ENCODE results near the gene RIT1.

RIT1 gene

DNA sequence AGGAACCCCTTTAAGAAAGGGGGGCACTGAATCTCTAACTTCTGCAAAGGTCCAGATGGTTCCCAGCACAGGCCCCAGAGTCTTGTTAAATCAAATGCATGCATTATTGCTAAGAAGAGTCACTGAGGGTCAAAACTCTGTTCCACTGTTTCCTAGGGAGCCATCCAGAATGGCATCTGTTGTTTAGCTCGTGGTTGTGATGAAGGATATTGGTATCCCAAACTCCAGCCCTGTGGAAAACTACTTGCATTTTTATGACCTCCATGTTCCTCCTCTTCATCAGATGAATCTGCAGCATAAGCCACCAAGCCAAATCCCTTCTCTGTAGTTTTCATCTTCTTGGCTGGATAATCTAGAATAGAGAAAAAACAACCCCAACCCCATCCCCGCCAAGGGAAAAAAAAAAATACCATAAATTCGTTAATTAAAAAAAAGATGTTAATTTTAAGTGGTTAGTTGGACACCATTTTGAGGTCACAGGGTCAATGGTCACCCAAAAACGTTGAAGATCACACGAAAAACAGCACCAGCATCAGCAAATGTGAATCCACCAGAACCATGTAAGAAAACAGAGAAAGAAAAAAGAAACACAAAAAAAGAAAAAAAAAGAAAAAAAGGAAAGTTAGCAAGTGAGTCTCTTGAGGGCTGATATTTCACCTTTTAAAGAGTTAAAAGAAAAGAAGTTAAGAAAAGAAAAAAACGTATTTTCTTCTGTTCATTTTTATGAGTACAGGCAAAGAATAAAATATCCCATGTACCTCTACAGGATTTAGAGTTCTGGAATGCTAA lies 3.0 kb upstream of the RIT1 start:
- peaks cover 25% of the 10 kb centered on the region for H3K79me2 ChIP-seq (ENCODE audit: control insufficient read depth, low read length)
- no peak for TF ChIP-seq EZH2phosphoT487 (IDR thresholded peaks at IDR 0.05; ENCODE audit: borderline replicate concordance, low read length)
- TF ChIP-seq, protein P1, sequence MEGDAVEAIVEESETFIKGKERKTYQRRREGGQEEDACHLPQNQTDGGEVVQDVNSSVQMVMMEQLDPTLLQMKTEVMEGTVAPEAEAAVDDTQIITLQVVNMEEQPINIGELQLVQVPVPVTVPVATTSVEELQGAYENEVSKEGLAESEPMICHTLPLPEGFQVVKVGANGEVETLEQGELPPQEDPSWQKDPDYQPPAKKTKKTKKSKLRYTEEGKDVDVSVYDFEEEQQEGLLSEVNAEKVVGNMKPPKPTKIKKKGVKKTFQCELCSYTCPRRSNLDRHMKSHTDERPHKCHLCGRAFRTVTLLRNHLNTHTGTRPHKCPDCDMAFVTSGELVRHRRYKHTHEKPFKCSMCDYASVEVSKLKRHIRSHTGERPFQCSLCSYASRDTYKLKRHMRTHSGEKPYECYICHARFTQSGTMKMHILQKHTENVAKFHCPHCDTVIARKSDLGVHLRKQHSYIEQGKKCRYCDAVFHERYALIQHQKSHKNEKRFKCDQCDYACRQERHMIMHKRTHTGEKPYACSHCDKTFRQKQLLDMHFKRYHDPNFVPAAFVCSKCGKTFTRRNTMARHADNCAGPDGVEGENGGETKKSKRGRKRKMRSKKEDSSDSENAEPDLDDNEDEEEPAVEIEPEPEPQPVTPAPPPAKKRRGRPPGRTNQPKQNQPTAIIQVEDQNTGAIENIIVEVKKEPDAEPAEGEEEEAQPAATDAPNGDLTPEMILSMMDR (IDR thresholded peaks at IDR 0.05; ENCODE audit: low read depth, low read length, poor library complexity, severe bottlenecking) = no peak
- no peaks in the 10 kb centered on the region for H3K9me2 ChIP-seq (replicated peaks; ENCODE audit: control insufficient read depth, low read length)
- no peak overlapping the region for H3K27ac ChIP-seq (ENCODE audit: low read depth, low read length)
- peaks cover 94% of the 10 kb centered on the region for H3K36me3 ChIP-seq (ENCODE audit: control insufficient read depth, low read length)
- peaks cover 62% of the 10 kb centered on the region for H3F3A ChIP-seq (ENCODE audit: control insufficient read depth, insufficient read depth)
- no peak overlapping the region for H3K4me3 ChIP-seq (ENCODE audit: low read length)
- H3K27me3 ChIP-seq (ENCODE audit: control insufficient read depth, low read length) = no peaks in the 10 kb centered on the region
- no peaks in the 10 kb centered on the region for H3K9me3 ChIP-seq (ENCODE audit: control insufficient read depth, insufficient read depth, low read length)
- no peak overlapping the region for H3K4me2 ChIP-seq (ENCODE audit: low read length)
- peaks cover 20% of the 10 kb centered on the region for H3K4me1 ChIP-seq (ENCODE audit: control insufficient read depth, low read length)
- H4K20me1 ChIP-seq (ENCODE audit: control insufficient read depth, insufficient read depth, low read depth, low read length) = no peaks in the 10 kb centered on the region

DNA sequence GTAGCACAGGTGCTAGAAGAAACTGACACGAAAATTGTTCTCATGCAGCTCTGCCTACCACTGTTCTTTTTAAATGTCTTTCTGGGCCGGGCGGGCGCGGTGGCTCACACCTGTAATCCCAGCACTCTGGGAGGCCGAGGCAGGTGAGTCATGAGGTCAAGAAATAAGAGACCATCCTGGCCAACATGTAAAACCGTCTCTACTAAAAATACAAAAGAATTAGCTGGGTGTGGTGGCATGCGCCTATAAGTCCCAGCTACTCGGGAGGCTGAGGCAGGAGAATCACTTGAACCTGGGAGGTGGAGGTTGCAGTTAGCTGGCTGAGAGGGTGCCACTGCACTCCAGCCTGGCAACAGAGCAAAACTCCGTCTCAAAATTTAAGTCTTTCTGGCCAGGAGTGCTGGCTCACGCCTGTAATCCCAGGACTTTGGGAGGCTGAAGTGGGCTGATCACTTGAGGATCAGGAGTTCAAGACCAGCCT lies 947 bp upstream of the RIT1 start:
- H3K4me1 ChIP-seq (ENCODE audit: control insufficient read depth, low read length) = peaks cover 20% of the 10 kb centered on the region
- H4K20me1 ChIP-seq (ENCODE audit: control insufficient read depth, insufficient read depth, low read depth, low read length) = no peaks in the 10 kb centered on the region
- peaks cover 88% of the 10 kb centered on the region for H3K36me3 ChIP-seq (ENCODE audit: control insufficient read depth, low read length)
- H3K4me2 ChIP-seq (ENCODE audit: low read length) = peak overlapping the region; percentile 95
- H3K27ac ChIP-seq (ENCODE audit: low read depth, low read length) = peak overlapping the region; percentile 54
- peaks cover 21% of the 10 kb centered on the region for H3K79me2 ChIP-seq (ENCODE audit: control insufficient read depth, low read length)
- no peaks in the 10 kb centered on the region for H3K9me3 ChIP-seq (ENCODE audit: control insufficient read depth, insufficient read depth, low read length)
- H3K27me3 ChIP-seq (ENCODE audit: control insufficient read depth, low read length) = no peaks in the 10 kb centered on the region
- no peaks in the 10 kb centered on the region for H3K9me2 ChIP-seq (replicated peaks; ENCODE audit: control insufficient read depth, low read length)
- peaks cover 53% of the 10 kb centered on the region for H3F3A ChIP-seq (ENCODE audit: control insufficient read depth, insufficient read depth)
- H3K4me3 ChIP-seq (ENCODE audit: low read length) = no peak overlapping the region
- TF ChIP-seq, protein P1 (IDR thresholded peaks at IDR 0.05; ENCODE audit: low read depth, low read length, poor library complexity, severe bottlenecking) = no peak
- TF ChIP-seq EZH2phosphoT487 (IDR thresholded peaks at IDR 0.05; ENCODE audit: borderline replicate concordance, low read length) = no peak

DNA sequence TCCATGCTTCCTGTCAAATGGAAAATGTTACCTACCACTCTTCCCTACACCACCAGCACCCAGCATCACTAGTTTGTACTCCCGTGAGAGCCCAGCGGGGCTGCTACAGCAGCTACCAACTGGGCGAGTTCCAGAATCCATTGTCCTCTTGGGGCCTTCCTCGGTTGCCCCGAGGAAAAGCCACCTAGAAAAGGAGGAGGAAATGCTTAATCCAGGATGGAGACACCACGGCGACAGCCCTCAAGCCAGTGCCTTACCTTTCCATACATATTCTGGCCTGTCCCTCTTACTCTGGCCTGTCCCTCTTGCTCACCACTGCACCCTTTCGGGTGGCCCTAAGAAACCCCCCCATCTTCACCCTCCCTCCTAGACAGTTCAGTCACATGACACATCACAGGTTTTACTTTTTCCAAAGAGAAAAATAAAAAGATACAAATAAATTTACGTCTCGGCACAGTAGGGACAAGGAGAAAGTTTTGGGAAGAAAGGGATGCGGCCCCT lies 478 bp downstream of the RIT1 start:
- H3K9me3 ChIP-seq (ENCODE audit: control insufficient read depth, insufficient read depth, low read length) = no peaks in the 10 kb centered on the region
- H3F3A ChIP-seq (ENCODE audit: control insufficient read depth, insufficient read depth) = peaks cover 42% of the 10 kb centered on the region
- no peaks in the 10 kb centered on the region for H3K27me3 ChIP-seq (ENCODE audit: control insufficient read depth, low read length)
- H3K4me1 ChIP-seq (ENCODE audit: control insufficient read depth, low read length) = peaks cover 20% of the 10 kb centered on the region
- peak overlapping the region; percentile 54; the same call in 1 of the 2 replicates for H3K27ac ChIP-seq (ENCODE audit: low read depth, low read length)
- H3K9me2 ChIP-seq (replicated peaks; ENCODE audit: control insufficient read depth, low read length) = no peaks in the 10 kb centered on the region
- peak overlapping the region; percentile 95 for H3K4me2 ChIP-seq (ENCODE audit: low read length)
- no peaks in the 10 kb centered on the region for H4K20me1 ChIP-seq (ENCODE audit: control insufficient read depth, insufficient read depth, low read depth, low read length)
- TF ChIP-seq EZH2phosphoT487 (IDR thresholded peaks at IDR 0.05; ENCODE audit: borderline replicate concordance, low read length) = no peak
- TF ChIP-seq, protein P1 (IDR thresholded peaks at IDR 0.05; ENCODE audit: low read depth, low read length, poor library complexity, severe bottlenecking) = peak; percentile 39
- peaks cover 81% of the 10 kb centered on the region for H3K36me3 ChIP-seq (ENCODE audit: control insufficient read depth, low read length)
- H3K79me2 ChIP-seq (ENCODE audit: control insufficient read depth, low read length) = peaks cover 19% of the 10 kb centered on the region
- peak overlapping the region; percentile 85 for H3K4me3 ChIP-seq (ENCODE audit: low read length)

Data from DOHH2 (cell line).